ENCODE results near the gene MT1H. TPM values are rescaled to one million over a fixed set of nuclear protein-coding genes. Genes with fewer than 3 reads are reported as not detected.
"Not testable (repeated sequence)": the region's sequence is repeated elsewhere in the genome, so short reads cannot be mapped to it uniquely, and the experiment has no call there.

The MT1H gene
- total and polyA plus RNA-seq, 8 donors = 33.8 to 219 (median 77.8) TPM; not detected in 4

GRCh38 chr16:56669840-56670619 is 416 bp downstream of the MT1H start:
- no peaks in the 10 kb centered on the region for H3K9me3 ChIP-seq
- 20 to 29% (median 25%) methylated on average over 19 of the region's 19 CpGs for WGBS, 5 donors
- peak overlapping the region in 1 of 5 donors; percentile 78 for H3K27ac ChIP-seq
- intact Hi-C loops (cut with DNase I; ENCODE audit: low total_unique reads) = no loop called here
- no peaks in the 10 kb centered on the region for H3K36me3 ChIP-seq
- H3K27me3 ChIP-seq = peaks cover 0 to 88% (median 25%) of the 10 kb centered on the region in 3 donors
- DNase-seq = no peak
- no peak for TF ChIP-seq CTCF (IDR thresholded peaks at IDR 0.05)
- H3K4me3 ChIP-seq = peak overlapping the region in 3 of 4 donors; percentile 12 to 32 (median 18)
- H3K4me1 ChIP-seq = peaks cover 20 to 36% (median 32%) of the 10 kb centered on the region in 4 donors

- TF ChIP-seq POLR2A (IDR thresholded peaks at IDR 0.05) = no peak
- no peak for TF ChIP-seq POLR2AphosphoS5 (IDR thresholded peaks at IDR 0.05)
- no peak for TF ChIP-seq CTCF (IDR thresholded peaks at IDR 0.05)
- TF ChIP-seq EP300 (IDR thresholded peaks at IDR 0.05) = no peak
- DNase-seq = no peak
- 52 to 85% (median 71%) methylated on average over 2 of the region's 2 CpGs for WGBS, 5 donors
- H3K4me1 ChIP-seq = peaks cover 23 to 38% (median 34%) of the 10 kb centered on the region in 4 donors
- H3K9me3 ChIP-seq = no peaks in the 10 kb centered on the region
- H3K27ac ChIP-seq = no peak overlapping the region
- no peaks in the 10 kb centered on the region for H3K36me3 ChIP-seq
- H3K27me3 ChIP-seq = peaks cover 0 to 93% (median 29%) of the 10 kb centered on the region in 3 donors
- no peak overlapping the region for H3K4me3 ChIP-seq
- intact Hi-C loops (cut with DNase I; ENCODE audit: low total_unique reads) = no loop called here
These were observed 963 bp downstream of the MT1H start for GRCh38 chr16:56670620-56670934.

- H3K4me3 ChIP-seq; H3K9me3 ChIP-seq; H3K36me3 ChIP-seq; H3K27ac ChIP-seq; DNase-seq; intact Hi-C loops (cut with DNase I; ENCODE audit: low total_unique reads): not testable (repeated sequence)
- WGBS, 5 donors = 63 to 79% (median 68%) methylated on average over 2 of the region's 2 CpGs
- H3K4me1 ChIP-seq = peaks cover 31 to 43% (median 42%) of the 10 kb centered on the region in 4 donors
- peaks cover 0 to 96% (median 40%) of the 10 kb centered on the region in 3 donors for H3K27me3 ChIP-seq
These were observed 2.1 kb downstream of the MT1H start for GRCh38 chr16:56671691-56672090.

- H3K9me3 ChIP-seq; intact Hi-C loops (cut with DNase I; ENCODE audit: low total_unique reads); DNase-seq; H3K4me3 ChIP-seq; H3K36me3 ChIP-seq; H3K27ac ChIP-seq: not testable (repeated sequence)
- Histone ChIP-seq H3K27me3 (peaks cover 0 to 96% (median 40%) of the 10 kb centered on the region in 3 donors), H3K4me1 (peaks cover 31 to 40% (median 39%) of the 10 kb centered on the region in 4 donors)
- WGBS, 5 donors = 71 to 91% (median 82%) methylated on average over 3 of the region's 3 CpGs
These were observed 2.6 kb downstream of the MT1H start for GRCh38 chr16:56672171-56672570.

- Histone ChIP-seq H3K36me3 (no peaks in the 10 kb centered on the region), H3K27ac (no peak overlapping the region), H3K4me3 (no peak overlapping the region), H3K27me3 (peaks cover 0 to 96% (median 37%) of the 10 kb centered on the region in 3 donors), H3K4me1 (peaks cover 27 to 32% (median 32%) of the 10 kb centered on the region in 4 donors), H3K9me3 (no peaks in the 10 kb centered on the region)
- intact Hi-C loops (cut with DNase I; ENCODE audit: low total_unique reads) = no loop called here
- no peak for DNase-seq
- TF ChIP-seq EP300 (IDR thresholded peaks at IDR 0.05) = no peak
- no peak for TF ChIP-seq POLR2AphosphoS5 (IDR thresholded peaks at IDR 0.05)
- no peak for TF ChIP-seq CTCF (IDR thresholded peaks at IDR 0.05)
- TF ChIP-seq POLR2A (IDR thresholded peaks at IDR 0.05) = no peak
- 84 to 88% (median 86%) methylated on average over 11 of the region's 11 CpGs for WGBS, 5 donors
These were observed 3.3 kb downstream of the MT1H start for GRCh38 chr16:56672761-56673536.
